ENCODE results near the gene VGLL1.

Gene VGLL1

DNA sequence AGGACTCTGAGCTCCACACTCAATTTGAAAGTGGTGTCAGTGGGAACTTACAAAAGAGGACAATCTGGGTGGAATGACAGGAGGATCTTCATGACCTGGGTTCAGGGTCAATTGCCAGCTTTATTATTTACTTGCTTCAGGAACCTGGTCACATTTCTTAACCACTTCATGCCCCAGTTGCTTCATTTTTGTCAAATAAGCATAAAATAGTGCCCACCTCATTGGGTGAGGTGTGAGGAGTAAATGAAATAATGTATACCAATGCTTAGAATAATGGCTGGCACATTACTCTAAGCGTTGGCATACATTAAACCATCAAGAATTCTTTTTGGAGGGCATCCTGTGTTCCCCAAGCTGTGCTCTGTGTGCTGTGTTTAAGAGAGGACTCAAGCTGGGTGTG, 19.4 kb downstream of the VGLL1 start:
- no peak for ATAC-seq
- DNase-seq, result no peak

DNA sequence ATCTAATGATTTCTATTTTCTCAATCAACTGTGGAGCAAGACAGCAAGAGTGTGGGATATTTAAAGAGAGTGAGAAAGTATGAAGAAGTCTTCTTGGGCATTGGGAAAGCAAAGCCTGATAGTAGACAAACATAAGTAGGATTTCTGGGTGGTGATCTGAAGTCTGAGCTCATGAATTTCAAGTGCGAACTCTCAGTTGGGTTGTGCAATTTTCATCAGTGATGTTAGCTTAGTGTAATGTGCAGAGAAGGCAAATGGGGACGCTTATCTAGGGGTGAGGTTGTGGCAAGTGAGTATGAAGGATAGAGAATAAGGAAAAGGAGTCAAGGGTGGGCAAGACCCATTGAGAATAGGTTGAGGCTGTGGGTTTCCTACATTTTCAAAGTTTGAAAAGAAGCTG, 23.7 kb downstream of the VGLL1 start:
- ATAC-seq (no peak), DNase-seq (no peak)

GRCh38 chrX:136572030-136572429, 40.0 kb downstream of the VGLL1 start:
- ATAC-seq (no peak), DNase-seq (no peak)

DNA sequence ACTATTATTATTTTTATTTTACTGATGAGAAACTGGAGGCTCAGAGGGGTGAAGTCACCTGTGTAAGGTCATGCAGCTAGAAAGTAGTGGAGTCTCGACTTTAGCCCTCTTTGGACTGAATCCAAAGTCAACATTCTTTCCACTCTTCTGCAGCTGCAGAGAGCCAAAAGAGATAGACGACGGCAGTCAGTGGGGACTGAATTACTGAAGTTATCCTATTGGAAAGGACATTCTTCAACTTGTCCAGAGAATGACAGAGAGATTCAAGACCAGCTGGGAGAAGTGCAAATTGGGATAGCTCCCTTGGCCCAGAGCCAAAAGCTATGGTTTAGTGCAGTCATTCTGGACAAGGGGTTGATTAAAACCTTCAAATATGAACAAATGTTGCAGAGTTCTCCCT, 42.5 kb downstream of the VGLL1 start:
- DNase-seq (no peak), ATAC-seq (no peak)

GRCh38 chrX:136577552-136577951, 45.5 kb downstream of the VGLL1 start:
- DNase-seq, result peak; percentile 60
- peak; percentile 98 for ATAC-seq

DNA sequence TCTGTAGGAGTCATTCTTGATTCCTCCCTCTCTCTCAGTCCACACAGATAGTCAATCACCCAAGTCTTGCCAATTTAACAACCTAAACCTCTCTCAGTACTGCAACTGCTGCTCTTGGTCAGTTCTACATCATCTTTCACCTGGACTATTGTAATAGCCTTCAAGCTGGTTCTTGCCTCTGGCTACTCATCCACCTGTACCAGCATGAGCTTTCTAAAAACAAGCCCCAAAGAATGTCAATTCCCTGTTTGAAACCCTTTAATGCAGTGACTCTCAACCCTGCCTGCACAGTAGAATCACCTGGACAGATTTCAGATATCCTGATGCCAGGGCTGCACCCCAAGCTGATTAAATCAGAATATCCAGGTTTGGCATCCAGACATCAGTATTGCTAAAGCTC, 48.3 kb downstream of the VGLL1 start:
- no peak for DNase-seq
- ATAC-seq, result no peak

GRCh38 chrX:136582624-136583023, 50.6 kb downstream of the VGLL1 start:
- ATAC-seq, result no peak

DNA sequence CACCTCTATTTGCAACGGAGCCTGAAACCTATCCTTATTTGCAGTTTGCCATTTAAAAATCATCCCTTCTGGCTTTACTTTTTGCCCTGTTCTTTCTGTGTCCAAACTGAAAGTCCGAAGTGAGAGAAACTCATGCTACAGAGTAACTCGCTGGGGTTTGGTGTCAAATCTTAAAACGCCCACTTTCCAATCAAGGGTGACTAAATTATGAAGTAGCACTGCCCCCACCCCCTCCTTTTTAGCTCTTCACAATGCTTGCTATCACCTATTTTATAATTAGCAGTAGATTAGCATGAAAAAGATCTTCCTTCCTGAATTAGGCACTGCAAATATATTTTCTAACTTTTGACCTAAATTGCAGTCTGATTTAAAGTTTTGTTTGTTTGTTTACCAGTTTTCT, 52.5 kb downstream of the VGLL1 start:
- ATAC-seq (peak; percentile 34), DNase-seq (peak; percentile 38)

More at GRCh38 chrX:136582624-136583023, 50.6 kb downstream of the VGLL1 start:
- DNase-seq, result no peak

GRCh38 chrX:136585262-136585661, 53.2 kb downstream of the VGLL1 start:
- ATAC-seq, result peak; percentile 32
- DNase-seq, result no peak

GRCh38 chrX:136585960-136586359, 53.9 kb downstream of the VGLL1 start:
- no peak for ATAC-seq
- no peak for DNase-seq

GRCh38 chrX:136586386-136586785, 54.4 kb downstream of the VGLL1 start:
- no peak for DNase-seq
- peak; percentile 53 for ATAC-seq

DNA sequence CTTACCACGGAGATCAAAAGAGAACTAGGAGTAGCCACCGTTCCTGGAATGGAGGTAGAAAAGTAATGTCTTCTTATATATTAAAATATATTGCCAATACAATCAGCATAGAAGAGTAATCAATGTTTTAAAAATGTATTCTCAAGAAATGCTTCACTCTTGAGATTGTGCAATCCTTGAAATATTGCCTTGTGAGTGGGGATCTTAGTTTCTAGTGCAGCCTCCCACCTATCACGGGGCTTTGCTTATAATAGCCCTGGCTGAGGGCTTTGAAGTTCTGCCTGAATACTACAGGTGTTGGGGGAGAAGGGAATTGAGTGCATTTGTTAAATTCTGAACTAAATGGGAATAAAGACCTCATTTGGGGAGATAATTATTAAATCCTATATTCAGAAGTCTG, 55.5 kb downstream of the VGLL1 start:
- ATAC-seq (no peak), DNase-seq (no peak)

- ATAC-seq, result peak; percentile 69
Observed at GRCh38 chrX:136588036-136588435, 56.0 kb downstream of the VGLL1 start.

DNA sequence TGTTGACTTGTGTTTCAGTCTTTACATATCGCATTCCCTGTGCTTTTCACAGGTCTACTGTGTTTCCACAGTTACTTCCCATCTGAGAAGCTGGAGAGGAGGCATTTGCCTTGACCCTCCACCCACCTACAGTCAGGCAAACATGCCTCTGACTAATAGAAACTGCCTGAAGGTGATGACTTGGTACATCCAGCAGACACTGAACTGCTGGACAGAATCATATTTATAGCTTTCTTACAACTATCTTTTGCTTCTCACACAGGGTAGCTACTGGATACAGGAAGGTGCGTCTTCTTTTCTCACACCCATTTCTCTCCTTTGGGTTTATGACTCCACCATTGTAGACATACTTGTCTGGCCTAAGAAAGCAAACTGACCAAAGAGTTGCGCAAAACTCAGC, 58.0 kb downstream of the VGLL1 start:
- ATAC-seq (no peak), DNase-seq (no peak)

More at GRCh38 chrX:136588036-136588435, 56.0 kb downstream of the VGLL1 start:
- DNase-seq, result no peak

GRCh38 chrX:136597356-136597755, 65.3 kb downstream of the VGLL1 start:
- ATAC-seq (no peak), DNase-seq (no peak)

- ATAC-seq, result no peak
- DNase-seq, result no peak
Observed at GRCh38 chrX:136597954-136598353, 65.9 kb downstream of the VGLL1 start.

DNA sequence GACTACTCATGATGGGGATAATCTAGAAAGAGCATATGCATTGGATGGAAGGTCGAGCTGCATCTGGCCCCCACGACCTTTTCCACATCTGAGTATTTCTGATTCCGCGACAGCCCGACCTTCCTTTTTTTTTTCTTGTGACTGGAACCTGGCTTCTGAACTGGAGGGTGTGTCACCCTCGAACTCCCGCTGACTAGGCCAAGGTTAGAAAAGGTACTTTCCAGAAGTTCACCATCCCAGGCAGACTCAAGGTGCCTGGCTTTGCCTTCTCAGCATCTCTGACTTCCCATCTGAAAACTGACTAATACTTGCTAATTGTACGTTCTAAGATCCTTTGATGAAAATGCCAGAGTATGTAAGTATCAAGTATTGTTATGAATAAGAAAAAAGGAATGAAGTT, 66.6 kb downstream of the VGLL1 start:
- ATAC-seq (peak; percentile 94), DNase-seq (no peak)

DNA sequence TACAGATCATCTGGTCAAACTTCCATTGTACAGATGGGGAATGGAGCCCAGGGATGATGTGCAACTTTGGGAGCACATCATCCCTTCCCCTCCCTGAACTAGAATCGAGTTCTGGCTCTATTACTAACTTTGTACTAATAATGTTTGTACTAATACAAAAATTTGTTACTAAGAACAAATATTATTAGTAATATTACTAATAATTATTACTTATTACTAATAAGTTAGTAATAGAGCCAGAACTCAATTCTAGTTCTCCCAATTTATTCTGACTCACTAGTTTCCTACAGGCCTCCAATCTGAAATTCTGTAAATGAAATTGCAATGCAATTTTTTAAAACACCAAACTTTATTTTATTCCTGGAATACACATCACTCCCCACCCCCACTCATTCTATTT, 68.0 kb downstream of the VGLL1 start:
- DNase-seq (no peak), ATAC-seq (no peak)
